NCI-H1417 (cell line): Measurements from ENCODE around the gene PAFAH1B2.
"Not testable (repeated sequence)": the region's sequence is repeated elsewhere in the genome, so short reads cannot be mapped to it uniquely, and the experiment has no call there.

ENCODE experiments used
- DNase-seq, 3 experiments: peaks; one replicate each; lab custom pipeline; 2025; lab: John Stamatoyannopoulos, UW

Gene PAFAH1B2, protein sequence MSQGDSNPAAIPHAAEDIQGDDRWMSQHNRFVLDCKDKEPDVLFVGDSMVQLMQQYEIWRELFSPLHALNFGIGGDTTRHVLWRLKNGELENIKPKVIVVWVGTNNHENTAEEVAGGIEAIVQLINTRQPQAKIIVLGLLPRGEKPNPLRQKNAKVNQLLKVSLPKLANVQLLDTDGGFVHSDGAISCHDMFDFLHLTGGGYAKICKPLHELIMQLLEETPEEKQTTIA

DNA sequence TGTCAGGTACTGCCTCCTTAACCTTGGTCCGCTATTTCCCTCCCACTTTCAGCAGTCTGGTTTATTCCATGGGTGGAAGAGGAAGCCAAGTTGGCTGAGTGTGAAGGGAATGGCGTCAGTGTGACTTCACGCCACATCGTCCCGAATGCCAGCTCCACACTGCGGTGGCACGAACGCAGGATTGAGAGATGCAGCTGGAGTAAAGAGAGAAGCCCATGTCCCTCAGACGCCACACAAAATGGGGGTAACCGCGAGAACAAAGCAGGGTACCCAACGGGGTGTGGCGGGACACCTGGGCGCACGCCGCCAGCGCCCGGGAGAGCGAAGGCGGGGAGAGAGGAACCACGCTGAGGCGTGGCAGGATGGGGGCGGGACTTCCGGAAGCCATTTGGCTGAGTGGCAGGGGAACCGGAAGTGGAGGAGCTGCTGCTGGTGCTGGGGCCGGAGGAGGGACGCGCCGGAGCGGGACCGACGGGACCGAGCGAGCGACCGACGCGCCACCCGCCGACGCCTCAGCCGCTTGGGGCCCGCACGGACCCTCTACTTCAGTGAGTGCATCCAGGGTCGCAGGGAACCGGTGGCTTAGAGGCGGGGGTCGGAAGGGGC is at the start of gene PAFAH1B2:
PAFAH1B2 (plus strand) TSS at position 417 of the 606 bp plus-strand sequence. CDS start 8,161 bp downstream, outside the sequence.
- peak; percentile 93 to 97 (median 96) for DNase-seq

DNA sequence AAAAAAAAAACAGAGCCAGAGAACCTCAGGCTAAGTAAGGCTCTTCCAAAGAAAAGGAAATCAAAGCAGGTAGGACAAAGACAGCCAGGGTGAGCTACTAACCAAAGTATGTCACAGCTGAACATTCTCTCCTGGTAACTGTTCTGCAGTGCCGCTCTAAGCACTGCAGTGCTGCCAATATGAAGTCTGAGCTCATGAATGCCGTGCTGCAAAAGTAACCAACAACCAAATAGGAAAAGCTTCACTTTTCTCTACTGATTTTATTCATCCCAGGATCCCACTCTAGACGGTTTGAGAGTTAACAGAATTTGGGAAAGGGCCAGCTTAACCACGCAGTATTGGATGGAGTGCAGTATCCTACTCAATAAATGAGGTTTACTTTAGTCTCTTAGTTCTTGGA is 49.3 kb upstream of the PAFAH1B2 start:
- no peak for DNase-seq

DNA sequence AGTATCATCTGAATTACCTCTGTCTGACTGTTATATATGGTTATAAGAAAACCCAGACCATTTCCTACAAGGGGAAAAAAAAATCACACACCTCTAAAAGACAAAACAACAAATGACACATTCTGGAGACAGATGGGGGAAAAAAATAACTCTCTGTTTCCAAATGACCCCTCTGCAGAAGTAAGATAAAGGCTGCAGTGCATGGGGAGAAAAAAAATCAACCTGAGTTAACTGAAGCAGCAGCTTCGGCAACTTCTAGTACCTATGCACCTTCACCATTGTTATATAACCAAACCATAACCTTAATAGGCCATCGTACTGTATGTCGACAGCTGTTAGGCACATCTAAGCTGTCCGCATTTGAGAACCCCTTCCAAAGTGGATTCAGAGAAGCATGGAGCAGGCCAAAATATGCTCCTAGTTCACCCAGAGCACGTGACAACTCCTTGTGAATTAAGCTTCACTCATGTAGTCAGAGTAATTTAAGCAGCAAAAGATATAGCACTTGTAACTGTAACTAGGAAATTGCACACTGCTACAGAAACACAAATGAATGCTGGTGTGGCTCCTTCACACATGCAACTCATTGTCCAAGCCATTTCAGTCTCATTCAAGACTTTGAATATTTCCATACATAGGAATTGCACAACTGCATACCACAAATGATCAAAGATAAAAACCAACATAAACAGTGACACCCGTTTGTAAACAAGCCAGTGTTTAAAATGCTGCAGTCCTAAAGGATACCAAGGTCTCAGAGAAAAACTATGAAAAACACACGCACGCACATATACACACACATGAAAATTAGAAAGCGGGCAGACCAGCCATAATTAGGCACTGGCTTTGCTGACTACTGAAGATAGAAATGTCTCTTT is 48.6 kb upstream of the PAFAH1B2 start:
- DNase-seq, result peak in 2 of 3 experiments; percentile 19 to 57

DNA sequence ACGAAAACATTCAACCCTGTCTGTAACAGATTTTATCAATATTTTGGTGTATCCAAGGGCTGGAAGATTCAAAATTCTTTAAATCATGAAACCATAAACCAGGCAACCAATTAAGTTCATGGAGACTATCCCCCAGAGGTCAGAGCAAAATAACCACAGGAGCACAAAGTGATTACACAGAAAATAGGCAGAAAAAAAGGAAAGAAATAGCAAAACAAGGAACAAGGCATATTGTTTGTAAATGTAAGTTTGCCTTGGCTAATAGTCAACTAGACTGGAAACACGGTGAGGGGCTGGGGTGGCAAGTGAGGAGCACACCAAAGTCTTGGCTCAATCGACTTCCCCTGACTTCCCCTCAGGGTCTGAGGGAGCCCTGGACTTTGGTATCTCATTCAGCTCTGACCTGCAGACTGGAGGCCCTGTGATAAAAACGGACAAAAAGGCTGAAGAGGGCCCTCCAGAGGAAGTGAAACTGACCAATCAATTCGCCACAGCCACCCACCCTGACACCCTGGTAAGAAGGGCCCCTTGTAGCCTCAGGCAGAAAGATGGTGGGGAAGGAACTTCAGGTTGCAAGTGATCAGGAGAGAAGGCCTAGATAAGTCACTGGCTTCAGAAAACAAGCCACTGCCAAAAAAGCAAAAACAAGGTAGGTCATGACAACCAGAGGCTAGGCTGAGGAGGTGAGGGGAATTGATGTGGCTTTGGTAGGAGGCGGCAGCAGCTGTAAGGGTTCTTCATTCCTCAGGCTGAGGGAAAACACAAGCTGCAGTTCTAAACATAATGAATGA is 47.7 kb upstream of the PAFAH1B2 start:
- peak in 1 of 3 experiments; percentile 6 for DNase-seq

DNA sequence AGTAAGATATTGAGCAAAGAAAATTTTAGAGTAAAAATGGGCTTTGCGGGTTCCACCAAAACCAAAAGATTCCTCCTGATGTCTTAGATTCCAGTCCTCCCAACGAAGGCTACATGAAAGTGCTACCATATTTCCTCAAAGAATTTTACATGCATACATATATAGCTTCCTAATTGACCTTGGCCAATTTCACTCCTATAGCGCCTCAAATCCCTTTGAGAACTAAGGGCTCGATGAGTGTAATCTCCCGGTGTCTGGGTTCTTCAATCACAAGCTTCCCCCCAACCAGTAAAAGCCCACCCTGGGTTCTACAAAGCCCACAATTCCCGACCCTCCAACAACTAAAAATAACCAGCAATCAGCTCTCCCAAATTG is 47.1 kb upstream of the PAFAH1B2 start:
- peak in 1 of 3 experiments; percentile 41 for DNase-seq

DNA sequence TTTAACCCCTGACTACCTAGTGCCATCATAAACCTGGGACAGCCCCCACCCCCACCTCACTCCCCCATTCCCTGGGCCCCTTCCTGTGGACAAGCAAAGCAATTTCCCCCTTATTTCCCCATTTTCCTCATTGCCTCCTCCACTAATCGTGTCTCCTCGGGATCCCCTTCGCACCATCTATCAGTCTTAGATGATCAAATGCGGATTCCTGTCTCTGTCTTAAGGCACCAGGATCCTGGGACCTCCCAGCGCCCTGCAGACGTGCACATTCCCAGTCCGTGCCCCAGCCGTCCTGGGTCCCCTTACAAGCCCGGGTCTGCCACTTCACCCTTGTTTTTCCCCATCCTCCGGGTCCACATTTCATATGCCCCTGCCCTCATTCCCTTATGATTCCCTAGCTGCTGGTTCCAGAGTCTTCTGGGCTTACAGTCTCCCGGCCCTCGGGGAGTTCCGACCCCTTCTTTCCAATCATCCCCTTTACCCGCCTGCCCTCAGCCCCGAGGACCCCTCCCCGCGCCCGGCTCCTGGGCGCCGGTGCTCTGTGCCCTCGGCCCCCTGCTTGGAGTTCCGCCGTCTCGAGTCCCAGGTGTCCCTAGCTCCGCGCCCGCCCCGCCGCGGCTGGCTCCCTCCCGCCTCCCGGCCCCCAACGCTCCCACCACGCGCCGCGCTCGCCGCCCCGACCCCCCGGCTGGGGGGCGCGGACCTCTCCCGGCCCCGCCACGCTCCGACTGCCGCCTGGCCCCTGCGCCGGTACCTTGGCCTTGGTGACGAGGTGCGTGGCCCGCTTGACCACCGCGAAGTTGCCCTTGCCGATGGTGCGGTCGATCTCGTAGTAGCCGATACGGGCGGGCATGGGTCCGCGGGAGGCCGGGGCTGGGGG is 46.5 kb upstream of the PAFAH1B2 start:
- DNase-seq, result peak; percentile 48 to 83 (median 81)

DNA sequence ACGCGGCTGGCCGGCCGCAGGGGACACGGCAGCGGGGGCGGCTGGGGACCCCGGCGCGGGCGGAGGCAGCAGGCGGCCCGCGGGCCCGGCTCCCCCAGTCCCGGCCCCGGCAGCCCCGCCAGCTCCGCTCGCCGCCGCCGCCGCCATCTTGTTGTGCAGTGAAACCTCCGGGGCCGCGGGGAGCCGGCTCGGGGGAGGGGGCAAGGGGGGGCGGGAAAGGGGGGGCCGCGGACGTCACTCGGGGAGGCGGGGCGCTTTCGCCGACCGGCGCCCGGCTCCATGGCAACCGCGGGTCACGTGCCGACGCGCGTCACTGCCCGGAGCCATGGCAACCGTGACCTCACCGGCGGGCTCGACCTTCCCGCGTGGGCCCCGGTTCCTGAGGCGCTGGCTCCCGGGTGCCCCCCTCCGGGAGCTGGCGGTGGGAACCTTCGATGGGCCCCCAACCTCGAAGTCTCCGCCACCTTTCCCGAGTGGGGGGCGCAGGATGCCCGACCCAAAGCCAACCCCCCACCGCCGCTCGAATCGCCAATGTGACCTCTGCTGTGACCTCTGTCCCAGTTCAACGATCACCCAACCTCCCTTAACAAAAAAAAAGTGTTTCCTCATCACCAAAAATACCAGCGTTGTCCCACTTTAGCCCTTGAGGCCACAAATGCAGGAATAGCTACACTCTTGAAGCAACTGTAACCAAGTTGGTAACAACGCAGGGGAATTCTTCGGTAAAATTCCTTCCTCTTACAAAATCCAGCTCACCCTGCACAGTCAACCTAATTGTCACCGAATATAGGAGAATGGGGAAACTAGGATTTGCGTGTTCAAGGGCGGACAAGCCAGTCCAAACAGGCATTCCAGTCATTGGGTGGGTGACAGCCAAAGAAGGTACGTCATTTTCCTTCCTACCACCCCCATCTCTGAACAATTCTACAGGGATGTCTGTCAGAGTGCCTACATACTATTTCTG is 45.5 kb upstream of the PAFAH1B2 start, which contains the start of gene SIK3:
SIK3 (minus strand) TSS at position 160 of the 964 bp plus-strand sequence; CDS start at position 147, 13 bp downstream.
- DNase-seq, result peak; percentile 92 to 96 (median 94)

DNA sequence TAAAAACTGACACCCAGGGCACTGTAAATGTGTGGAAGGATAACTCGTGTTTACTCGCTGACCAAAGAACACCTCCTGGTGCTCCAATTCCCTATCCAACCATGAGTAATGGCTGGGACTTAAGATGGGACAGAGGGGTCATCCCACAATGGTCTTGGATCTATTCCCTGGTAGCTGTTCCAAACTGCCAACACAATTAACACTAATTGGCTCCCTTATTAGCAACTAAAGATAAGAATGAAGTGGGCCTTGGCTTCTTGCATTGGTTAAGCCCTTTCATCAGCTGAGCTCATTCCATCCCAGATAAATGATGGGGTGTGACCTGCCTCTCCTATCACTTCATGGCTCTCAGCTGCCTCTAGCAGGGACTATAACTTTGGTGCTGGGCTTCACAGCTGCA is 44.4 kb upstream of the PAFAH1B2 start:
- DNase-seq, result no peak

DNA sequence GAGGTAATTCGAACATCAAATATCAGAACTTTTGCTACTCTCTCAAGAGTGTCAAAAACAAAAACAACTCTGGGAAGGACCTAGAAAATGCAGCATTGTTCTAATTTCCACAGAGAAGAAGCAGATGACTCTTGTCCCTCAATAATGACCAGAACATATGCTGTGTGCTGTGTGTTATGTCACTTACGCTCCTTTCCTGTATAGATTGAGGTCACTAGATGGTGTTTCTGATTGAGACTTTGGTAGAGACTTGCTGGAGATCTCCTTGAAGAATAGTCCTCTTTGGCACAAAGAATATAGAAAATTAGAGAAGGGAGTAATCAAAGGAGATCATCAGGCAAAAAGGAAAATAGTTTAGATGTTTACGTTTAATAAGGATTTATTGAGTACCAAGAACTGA is 43.5 kb upstream of the PAFAH1B2 start:
- DNase-seq, result no peak

DNA sequence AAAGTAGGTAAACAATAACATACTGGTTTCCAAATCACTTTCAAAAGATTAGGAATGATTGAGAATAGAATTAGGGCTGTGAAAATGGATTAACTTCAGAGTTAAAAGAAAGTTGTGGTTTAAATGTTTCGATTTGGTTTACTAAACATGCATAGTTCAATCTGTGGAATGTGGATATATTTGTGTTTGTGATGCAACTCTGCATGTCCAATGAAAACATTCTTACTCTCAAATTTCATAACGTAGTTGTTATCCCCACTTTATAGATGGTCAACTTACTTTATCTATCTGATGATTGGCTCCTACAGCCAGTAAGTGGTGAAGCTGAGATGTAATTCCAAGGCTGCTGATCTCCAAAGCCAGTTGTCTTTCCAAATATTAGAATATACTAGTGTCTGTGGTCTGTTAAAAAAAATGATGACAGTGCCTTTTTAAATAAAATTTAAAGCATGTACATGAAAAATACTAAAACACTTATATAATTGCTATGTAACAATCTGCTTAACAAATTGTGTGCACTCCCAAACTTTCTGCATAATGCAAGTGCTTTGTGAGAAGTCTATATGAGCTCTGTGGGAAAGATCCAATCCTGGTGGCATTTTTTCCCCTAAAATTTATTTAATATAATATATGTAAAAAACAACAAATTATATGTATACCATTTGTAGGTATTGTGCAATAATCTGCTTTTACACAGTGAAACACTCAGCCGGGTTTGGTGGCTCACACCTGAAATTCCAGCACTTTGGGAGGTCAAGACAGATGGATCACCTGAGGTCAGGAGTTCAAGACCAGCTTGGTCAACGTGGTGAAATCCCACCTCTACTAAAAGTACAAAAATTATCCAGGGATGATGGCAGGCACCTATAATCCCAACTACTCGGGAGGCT is 36.1 kb upstream of the PAFAH1B2 start:
- DNase-seq, result no peak

DNA sequence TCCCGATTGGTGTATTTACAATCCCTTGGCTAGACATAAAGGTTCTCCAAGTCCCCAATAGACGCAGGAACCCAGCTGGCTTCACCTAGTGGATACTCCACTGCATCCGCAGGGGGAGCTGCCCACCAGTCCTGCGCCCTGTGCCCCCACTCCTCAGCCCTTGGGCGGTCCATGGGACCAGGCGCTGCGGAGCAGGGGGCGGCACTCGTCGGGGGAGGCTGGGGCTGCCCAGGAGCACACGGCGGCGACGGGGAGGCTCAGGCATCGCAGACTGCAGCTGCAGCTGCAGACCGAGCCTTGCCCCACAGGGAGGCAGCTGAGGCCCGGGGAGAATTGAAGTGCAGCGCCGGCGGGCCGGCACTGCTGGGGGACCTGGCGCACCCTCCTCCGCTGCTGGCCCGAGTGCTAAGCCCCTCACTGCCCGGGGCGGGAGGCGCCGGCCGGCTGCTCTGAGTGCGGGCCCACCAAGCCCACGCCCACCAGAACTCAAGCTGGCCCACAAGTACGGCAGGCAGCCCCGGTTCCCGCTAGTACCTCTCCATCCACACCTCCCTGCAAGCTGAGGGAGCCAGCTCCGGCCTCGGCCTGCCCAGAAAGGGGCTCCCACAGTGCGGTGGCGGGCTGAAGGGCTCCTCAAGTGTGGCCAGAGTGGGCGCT is 33.7 kb upstream of the PAFAH1B2 start:
- DNase-seq, result no peak

DNA sequence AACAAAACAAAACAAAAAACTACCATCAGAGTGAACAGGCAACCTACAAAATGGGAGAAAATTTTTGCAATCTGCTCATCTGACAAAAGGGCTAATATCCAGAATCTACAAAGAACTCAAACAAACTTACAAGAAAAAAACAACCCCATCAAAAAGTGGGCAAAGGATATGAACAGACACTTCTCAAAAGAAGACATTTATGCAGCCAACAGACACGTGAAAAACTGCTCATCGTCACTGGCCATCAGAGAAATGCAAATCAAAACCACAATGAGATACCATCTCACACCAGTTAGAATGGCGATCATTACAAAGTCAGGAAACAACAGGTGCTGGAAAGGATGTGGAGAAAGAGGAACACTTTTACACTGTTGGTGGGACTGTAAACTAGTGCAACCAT is 31.6 kb upstream of the PAFAH1B2 start:
- not testable (repeated sequence) for DNase-seq

DNA sequence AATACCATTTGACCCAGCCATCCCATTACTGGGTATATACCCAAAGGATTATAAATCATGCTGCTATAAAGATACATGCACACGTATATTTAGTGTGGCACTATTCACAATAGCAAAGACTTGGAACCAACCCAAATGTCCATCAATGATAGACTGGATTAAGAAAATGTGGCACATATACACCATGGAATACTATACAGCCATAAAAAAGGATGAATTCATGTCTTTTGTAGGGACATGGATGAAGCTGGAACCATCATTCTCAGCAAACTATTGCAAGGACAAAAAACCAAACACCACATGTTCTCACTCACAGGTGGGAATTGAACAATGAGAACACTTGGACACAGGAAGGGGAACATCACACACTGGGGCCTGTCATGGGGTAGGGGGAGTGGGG is 31.1 kb upstream of the PAFAH1B2 start:
- DNase-seq, result not testable (repeated sequence)

DNA sequence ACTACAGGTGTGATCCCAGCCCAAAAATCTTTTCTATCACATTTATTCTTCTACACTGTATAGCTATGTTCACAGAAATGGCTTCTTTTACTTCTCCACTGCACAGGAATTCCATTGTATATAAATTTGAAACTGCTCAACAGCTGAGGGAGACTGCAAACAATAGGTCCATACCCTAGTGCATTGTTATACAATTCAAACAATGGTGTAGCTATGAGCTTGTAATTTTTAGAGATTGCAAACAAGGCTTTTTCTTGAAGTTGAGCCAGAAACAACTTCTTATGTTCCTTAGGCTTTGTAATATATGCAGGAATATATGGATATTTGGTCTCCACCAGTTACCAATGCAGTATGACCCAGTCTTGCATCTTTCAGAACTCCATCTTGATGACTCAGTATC is 26.4 kb upstream of the PAFAH1B2 start:
- DNase-seq, result no peak

DNA sequence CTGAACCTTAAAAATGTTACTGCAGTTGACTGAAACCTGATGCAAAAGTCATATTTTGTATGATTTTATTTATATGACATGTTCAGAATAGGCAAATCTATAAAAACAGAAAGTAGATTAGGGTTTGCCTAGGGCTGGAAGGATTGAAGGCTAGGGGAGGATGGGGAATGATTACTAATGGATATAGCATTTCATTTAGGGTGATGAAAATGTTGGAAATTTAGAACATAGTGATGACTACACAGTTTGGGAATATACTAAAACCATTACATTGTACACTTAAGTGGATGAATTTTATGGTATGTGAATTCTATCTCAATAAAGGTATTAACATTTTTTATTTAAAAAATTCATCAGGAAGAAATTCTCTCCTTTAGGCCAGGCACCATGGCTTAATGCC is 22.9 kb upstream of the PAFAH1B2 start:
- DNase-seq, result no peak

DNA sequence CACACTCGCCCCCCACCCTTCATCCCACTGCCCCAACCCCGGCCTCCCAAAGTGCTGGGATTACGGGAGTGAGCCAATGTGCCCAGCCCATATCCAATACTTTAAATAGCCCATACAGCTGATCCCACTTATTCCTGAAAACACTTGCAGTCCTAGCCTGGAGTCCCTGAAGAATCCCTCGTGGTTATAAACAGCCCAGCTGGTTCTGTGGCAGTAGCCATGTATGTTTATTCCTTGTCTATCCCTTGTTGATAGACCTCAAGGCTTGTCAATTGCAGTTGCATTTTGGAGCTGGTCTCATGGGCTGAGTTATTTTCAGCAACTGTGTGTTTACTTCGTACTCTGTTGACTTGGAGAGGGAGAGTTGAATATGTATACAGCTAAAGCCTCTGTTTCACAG is 21.5 kb upstream of the PAFAH1B2 start:
- no peak for DNase-seq

DNA sequence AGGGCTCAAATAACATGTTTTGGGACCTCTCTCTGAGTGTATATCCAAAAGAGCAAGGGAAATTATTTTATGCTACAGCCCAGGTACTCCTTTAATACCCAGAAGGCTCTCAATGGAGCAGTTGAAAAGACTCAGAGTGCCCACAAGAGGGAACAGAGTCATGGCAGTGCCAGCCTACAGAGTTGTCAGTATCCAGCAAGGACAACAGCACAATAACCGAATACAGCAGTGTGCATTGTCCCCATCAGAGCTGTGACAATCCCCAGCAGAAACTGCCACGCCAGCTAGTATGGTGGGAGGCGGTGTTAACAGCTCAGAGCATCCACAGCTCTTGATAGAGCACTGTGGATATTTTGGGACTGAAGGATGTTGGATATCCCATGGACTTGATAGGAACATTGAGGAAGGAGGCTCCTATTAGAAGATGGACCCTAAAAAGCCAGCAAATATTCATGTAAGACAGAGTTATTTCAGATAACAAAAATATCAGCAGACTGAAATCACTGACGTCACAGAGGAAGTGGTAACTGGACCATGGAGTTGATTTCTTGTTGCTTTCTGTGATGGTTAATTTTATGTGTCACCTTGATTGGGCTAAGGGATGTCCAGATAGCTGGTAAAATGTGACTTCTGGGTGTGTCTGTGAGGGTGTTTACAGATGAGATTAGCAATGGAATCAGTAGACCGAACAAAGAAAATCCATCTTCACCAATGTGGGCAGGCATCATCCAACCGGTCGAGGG is 17.7 kb upstream of the PAFAH1B2 start:
- no peak for DNase-seq
